GM15510 (cell line): Measurements from ENCODE around the gene PRR23E.

Experiments
- POLR2A ChIP-seq: IDR thresholded peaks from 3 replicates; pipeline ENCODE4 v1.6.1; 2011; ENCODE audit warnings: borderline replicate concordance; ENCODE audit not compliant: insufficient read length; ENCODE audit errors: extremely low read depth

Gene PRR23E

GRCh38 chr3:127220497-127220896 is 27.6 kb downstream of the PRR23E start:
- no peak for TF ChIP-seq POLR2A

- no peak for TF ChIP-seq POLR2A
Observed at GRCh38 chr3:127221037-127221436, 28.1 kb downstream of the PRR23E start.

- no peak for TF ChIP-seq POLR2A
Observed at GRCh38 chr3:127221446-127222035, 28.6 kb downstream of the PRR23E start.

- no peak for TF ChIP-seq POLR2A
Observed at GRCh38 chr3:127222163-127222562, 29.2 kb downstream of the PRR23E start.

- no peak for TF ChIP-seq POLR2A
Observed at GRCh38 chr3:127222664-127223063, 29.7 kb downstream of the PRR23E start.

- TF ChIP-seq POLR2A, result no peak
Observed at GRCh38 chr3:127224118-127224517, 31.2 kb downstream of the PRR23E start.

GRCh38 chr3:127226457-127226856 is 33.5 kb downstream of the PRR23E start:
- TF ChIP-seq POLR2A, result no peak

GRCh38 chr3:127226946-127227842 is 34.3 kb downstream of the PRR23E start:
- no peak for TF ChIP-seq POLR2A

GRCh38 chr3:127228866-127229265 is 35.9 kb downstream of the PRR23E start:
- no peak for TF ChIP-seq POLR2A

- TF ChIP-seq POLR2A, result no peak
Observed at GRCh38 chr3:127233371-127233770, 40.4 kb downstream of the PRR23E start.

GRCh38 chr3:127234778-127235177 is 41.8 kb downstream of the PRR23E start:
- no peak for TF ChIP-seq POLR2A

- no peak for TF ChIP-seq POLR2A
Observed at GRCh38 chr3:127235706-127236105, 42.8 kb downstream of the PRR23E start.

GRCh38 chr3:127237835-127238234 is 44.9 kb downstream of the PRR23E start:
- no peak for TF ChIP-seq POLR2A

GRCh38 chr3:127238602-127239001 is 45.7 kb downstream of the PRR23E start:
- TF ChIP-seq POLR2A, result no peak

GRCh38 chr3:127247292-127247691 is 54.4 kb downstream of the PRR23E start:
- TF ChIP-seq POLR2A, result no peak
